Measurements from ENCODE around the gene TERF2IP. TPM values are rescaled to one million over a fixed set of nuclear protein-coding genes. Genes with fewer than 3 reads are reported as not detected.
A peak's percentile ranks its signal among the peaks of the same experiment; 100 is the strongest.

The TERF2IP gene
- total and polyA plus RNA-seq, 2 of the 13 experiments (the other 11 are each of a cell fraction or from before 2014, with no cell fraction given), result 26.4 to 50.2 TPM

DNA sequence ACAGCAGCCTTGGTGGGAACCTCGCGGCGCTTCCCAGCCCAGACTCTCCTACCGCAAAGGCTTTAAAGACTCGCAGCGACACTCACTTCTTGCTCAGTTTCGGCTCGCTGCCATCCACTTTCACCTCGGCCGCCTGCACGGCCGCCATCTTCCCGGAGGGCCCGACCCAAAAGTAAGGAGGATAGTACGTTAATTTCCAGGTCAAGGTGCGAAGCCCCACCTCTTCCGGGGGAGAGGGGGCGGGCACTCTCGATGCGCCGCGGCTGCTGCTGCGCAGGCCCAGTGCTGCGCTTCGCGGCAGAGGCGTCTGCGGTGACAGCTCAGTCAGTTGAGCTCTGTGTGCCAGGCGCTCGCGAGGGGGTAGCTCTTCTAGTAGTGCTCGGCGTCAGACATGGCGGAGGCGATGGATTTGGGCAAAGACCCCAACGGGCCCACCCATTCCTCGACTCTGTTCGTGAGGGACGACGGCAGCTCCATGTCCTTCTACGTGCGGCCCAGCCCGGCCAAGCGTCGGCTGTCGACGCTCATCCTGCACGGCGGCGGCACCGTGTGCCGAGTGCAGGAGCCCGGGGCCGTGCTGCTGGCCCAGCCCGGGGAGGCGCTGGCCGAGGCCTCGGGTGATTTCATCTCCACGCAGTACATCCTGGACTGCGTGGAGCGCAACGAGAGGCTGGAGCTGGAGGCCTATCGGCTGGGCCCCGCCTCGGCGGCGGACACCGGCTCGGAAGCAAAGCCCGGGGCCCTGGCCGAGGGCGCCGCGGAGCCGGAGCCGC, at the start of gene TERF2IP, which contains the start of gene KARS1 (continued):
- TF ChIP-seq, protein P1, sequence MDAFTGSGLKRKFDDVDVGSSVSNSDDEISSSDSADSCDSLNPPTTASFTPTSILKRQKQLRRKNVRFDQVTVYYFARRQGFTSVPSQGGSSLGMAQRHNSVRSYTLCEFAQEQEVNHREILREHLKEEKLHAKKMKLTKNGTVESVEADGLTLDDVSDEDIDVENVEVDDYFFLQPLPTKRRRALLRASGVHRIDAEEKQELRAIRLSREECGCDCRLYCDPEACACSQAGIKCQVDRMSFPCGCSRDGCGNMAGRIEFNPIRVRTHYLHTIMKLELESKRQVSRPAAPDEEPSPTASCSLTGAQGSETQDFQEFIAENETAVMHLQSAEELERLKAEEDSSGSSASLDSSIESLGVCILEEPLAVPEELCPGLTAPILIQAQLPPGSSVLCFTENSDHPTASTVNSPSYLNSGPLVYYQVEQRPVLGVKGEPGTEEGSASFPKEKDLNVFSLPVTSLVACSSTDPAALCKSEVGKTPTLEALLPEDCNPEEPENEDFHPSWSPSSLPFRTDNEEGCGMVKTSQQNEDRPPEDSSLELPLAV (CRISPR knock-in tag; conservative IDR thresholded peaks at IDR 0.05; ENCODE audit: low read depth), result no peak
- TF ChIP-seq ZNF543 (CRISPR knock-in tag; IDR thresholded peaks at IDR 0.05) (peak; percentile 71; the same call in 1 of the 2 replicates), SRSF9 (IDR thresholded peaks at IDR 0.05; ENCODE audit: borderline replicate concordance, insufficient read depth, low read depth, low read length, poor library complexity, severe bottlenecking) (no peak), KLF15 (CRISPR knock-in tag; IDR thresholded peaks at IDR 0.05; ENCODE audit: borderline replicate concordance) (no peak; the same call in 1 of the 2 replicates), HNRNPK (IDR thresholded peaks at IDR 0.05; ENCODE audit: low read depth, low read length, poor library complexity, severe bottlenecking) (no peak), ZBTB25 (CRISPR knock-in tag; IDR thresholded peaks at IDR 0.05) (peak; percentile 87), MAFG (CRISPR knock-in tag; IDR thresholded peaks at IDR 0.05) (no peak), ATM (IDR thresholded peaks at IDR 0.05; ENCODE audit: borderline replicate concordance) (no peak), CBX5 (CRISPR knock-in tag; IDR thresholded peaks at IDR 0.05; ENCODE audit: borderline replicate concordance) (no peak; the same call in 1 of the 2 replicates), ZMYM4 (CRISPR knock-in tag; IDR thresholded peaks at IDR 0.05) (peak; percentile 85), MED1 (CRISPR knock-in tag; IDR thresholded peaks at IDR 0.05) (peak; percentile 62), ELK4 (CRISPR knock-in tag; IDR thresholded peaks at IDR 0.05; ENCODE audit: borderline replicate concordance) (no peak; the same call in 1 of the 2 replicates), SUZ12 (IDR thresholded peaks at IDR 0.05; ENCODE audit: low read depth, low read length) (no peak), ZNF562 (CRISPR knock-in tag; IDR thresholded peaks at IDR 0.05; ENCODE audit: borderline replicate concordance) (no peak), HOXA3 (CRISPR knock-in tag; IDR thresholded peaks at IDR 0.05) (peak; percentile 87), KAT7 (CRISPR knock-in tag; IDR thresholded peaks at IDR 0.05; ENCODE audit: borderline replicate concordance) (0 out of 2 replicates have a peak, but pooled peaks have one; percentile 76)
- TF ChIP-seq, protein P2, sequence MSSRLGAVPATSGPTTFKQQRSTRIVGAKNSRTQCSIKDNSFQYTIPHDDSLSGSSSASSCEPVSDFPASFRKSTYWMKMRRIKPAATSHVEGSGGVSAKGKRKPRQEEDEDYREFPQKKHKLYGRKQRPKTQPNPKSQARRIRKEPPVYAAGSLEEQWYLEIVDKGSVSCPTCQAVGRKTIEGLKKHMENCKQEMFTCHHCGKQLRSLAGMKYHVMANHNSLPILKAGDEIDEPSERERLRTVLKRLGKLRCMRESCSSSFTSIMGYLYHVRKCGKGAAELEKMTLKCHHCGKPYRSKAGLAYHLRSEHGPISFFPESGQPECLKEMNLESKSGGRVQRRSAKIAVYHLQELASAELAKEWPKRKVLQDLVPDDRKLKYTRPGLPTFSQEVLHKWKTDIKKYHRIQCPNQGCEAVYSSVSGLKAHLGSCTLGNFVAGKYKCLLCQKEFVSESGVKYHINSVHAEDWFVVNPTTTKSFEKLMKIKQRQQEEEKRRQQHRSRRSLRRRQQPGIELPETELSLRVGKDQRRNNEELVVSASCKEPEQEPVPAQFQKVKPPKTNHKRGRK (CRISPR knock-in tag; IDR thresholded peaks at IDR 0.05), result peak; percentile 36
- TF ChIP-seq, protein P3, sequence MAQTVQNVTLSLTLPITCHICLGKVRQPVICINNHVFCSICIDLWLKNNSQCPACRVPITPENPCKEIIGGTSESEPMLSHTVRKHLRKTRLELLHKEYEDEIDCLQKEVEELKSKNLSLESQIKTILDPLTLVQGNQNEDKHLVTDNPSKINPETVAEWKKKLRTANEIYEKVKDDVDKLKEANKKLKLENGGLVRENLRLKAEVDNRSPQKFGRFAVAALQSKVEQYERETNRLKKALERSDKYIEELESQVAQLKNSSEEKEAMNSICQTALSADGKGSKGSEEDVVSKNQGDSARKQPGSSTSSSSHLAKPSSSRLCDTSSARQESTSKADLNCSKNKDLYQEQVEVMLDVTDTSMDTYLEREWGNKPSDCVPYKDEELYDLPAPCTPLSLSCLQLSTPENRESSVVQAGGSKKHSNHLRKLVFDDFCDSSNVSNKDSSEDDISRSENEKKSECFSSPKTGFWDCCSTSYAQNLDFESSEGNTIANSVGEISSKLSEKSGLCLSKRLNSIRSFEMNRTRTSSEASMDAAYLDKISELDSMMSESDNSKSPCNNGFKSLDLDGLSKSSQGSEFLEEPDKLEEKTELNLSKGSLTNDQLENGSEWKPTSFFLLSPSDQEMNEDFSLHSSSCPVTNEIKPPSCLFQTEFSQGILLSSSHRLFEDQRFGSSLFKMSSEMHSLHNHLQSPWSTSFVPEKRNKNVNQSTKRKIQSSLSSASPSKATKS (CRISPR knock-in tag; IDR thresholded peaks at IDR 0.05), result peak; percentile 85; the same call in 1 of the 2 replicates
- TF ChIP-seq, protein P4, sequence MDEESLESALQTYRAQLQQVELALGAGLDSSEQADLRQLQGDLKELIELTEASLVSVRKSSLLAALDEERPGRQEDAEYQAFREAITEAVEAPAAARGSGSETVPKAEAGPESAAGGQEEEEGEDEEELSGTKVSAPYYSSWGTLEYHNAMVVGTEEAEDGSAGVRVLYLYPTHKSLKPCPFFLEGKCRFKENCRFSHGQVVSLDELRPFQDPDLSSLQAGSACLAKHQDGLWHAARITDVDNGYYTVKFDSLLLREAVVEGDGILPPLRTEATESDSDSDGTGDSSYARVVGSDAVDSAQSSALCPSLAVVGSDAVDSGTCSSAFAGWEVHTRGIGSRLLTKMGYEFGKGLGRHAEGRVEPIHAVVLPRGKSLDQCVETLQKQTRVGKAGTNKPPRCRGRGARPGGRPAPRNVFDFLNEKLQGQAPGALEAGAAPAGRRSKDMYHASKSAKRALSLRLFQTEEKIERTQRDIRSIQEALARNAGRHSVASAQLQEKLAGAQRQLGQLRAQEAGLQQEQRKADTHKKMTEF (CRISPR knock-in tag; IDR thresholded peaks at IDR 0.05), result peak; percentile 97

All from HepG2 (cell line).